Activated CD8-positive, alpha-beta T cell treated with anti-CD3 and anti-CD28 coated beads, Interleukin-2, amount 10 ng/mL, durations not matched to agents 7 days and 5 days (primary cell): Measurements from ENCODE around the gene SEMA5A. TPM values are rescaled to one million over a fixed set of nuclear protein-coding genes. Genes with fewer than 3 reads are reported as not detected.

Experiments
- ATAC-seq: fragments of 150-1000 bp; cut with Tn5 transposase; one replicate; pipeline ENCODE4 v1.10.0; 2021; ENCODE audit warnings: moderate library complexity
- CTCF ChIA-PET: fragments of 350-600 bp; sonication (Branson Sonifier 250); formaldehyde crosslinking; loops from one replicate; lab custom pipeline; 2021; ENCODE audit warnings: antibody characterized with exemption; lab: Charles Lee
- POLR2A ChIA-PET: fragments of 350-600 bp; sonication (Branson Sonifier 250); formaldehyde crosslinking; loops from one replicate; lab custom pipeline; 2021; ENCODE audit warnings: antibody characterized with exemption; lab: Charles Lee
- DNase-seq: peaks from one replicate; pipeline ENCODE4 v3.0.0-alpha.2; 2020
- H3K27ac Mint-ChIP-seq: one replicate; pipeline ENCODE4 v1.8.0; 2021; ENCODE audit warnings: mild to moderate bottlenecking, mixed read lengths
- H3K27me3 Mint-ChIP-seq: one replicate; pipeline ENCODE4 v1.8.0; 2021; ENCODE audit warnings: low read depth, mixed read lengths
- H3K36me3 Mint-ChIP-seq: one replicate; pipeline ENCODE4 v1.8.0; 2021; ENCODE audit warnings: low read depth, mixed read lengths
- H3K4me1 Mint-ChIP-seq: one replicate; pipeline ENCODE4 v1.8.0; 2021; ENCODE audit warnings: low read depth, mixed read lengths
- H3K4me3 Mint-ChIP-seq: one replicate; pipeline ENCODE4 v1.8.0; 2021; ENCODE audit warnings: mild to moderate bottlenecking, mixed read lengths
- H3K9me3 Mint-ChIP-seq: one replicate; pipeline ENCODE4 v1.8.0; 2022; ENCODE audit warnings: mixed read lengths; ENCODE audit not compliant: insufficient read depth
- total RNA-seq, 2 experiments: library from RNA; stranded (reverse); gene quantifications; one replicate each; pipeline ENCODE4 v1.2.3, GENCODE V29; 2021

Gene SEMA5A
- total RNA-seq, 2 experiments from 2014 or later, result not detected

DNA sequence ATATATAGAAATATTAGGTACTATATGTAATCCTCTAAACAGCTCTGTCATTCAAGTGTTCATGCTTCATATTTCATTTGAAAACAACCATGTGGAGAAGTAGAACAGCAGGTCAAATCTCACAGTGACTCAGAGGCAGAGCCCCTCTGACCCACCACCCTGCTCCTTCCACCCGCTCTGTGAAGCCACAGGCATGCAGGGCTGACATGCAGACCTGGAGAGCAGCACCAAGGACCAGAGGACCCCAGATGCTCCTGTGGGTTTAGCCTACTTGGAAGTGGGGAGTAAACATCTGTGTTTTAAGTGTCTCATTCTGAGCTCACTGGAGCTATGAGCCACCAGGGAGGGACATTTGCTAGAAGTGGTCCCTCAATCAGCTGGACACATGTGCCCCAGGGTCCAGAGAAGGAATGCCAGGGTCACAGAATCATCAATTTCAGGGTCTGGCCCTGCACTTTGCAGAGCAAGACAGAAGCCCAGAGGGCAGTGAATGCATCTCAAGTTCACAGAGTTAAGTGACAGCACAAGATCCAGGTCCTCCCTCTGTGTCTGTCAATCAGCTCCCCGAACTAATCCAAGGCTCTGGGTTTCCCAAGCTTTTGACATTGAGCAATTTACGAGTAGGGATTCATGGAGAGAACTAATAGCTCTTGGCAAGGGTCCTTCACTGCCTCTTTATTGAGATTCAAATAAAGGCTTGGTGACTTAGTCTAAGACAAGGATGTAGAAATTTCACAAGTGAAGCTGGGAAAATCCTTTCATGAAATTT lies 441.1 kb downstream of the SEMA5A start:
- POLR2A ChIA-PET, result no interaction called here
- Mint-ChIP-seq H3K27ac (no peak overlapping the region), H3K36me3 (no peaks in the 10 kb centered on the region), H3K4me1 (no peaks in the 10 kb centered on the region), H3K4me3 (no peak overlapping the region), H3K27me3 (no peaks in the 10 kb centered on the region), H3K9me3 (no peaks in the 10 kb centered on the region)
- DNase-seq (no peak), ATAC-seq (no peak)
- CTCF ChIA-PET, result interaction anchor here (1.9 kb wide), 1 partner anchor 11 kb away, joined by 4 read pairs; no protein-coding TSS in a partner anchor

GRCh38 chr5:9103290-9103689 lies 442.6 kb downstream of the SEMA5A start:
- ChIA-PET CTCF (interaction anchor here (1.9 kb wide), 1 partner anchor 13 kb away, joined by 4 read pairs; no protein-coding TSS in a partner anchor), POLR2A (no interaction called here)
- H3K27me3 Mint-ChIP-seq, result no peaks in the 10 kb centered on the region
- no peak overlapping the region for H3K4me3 Mint-ChIP-seq
- no peaks in the 10 kb centered on the region for H3K9me3 Mint-ChIP-seq
- ATAC-seq (no peak), DNase-seq (no peak)
- H3K36me3 Mint-ChIP-seq, result no peaks in the 10 kb centered on the region
- no peak overlapping the region for H3K27ac Mint-ChIP-seq
- no peaks in the 10 kb centered on the region for H3K4me1 Mint-ChIP-seq

DNA sequence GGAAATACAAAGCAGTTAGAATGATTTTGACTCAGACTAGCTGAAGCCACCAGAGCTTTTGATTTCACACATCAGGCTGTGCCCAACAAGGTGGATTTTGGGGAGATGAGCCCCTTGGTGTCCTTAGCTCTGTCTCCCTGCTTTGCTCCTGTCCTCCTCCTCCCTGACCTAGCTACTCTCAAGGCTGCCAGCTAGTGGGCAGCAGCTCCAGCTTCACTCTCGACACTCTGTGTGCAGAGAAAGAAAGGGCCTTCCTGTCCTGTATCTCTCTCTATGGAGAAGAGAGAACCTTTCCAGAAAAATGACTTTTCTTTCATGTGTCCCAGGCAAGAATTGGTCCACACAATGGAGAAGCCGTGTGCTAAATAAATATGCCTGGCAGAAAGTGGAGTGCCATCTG lies 446.2 kb downstream of the SEMA5A start:
- POLR2A ChIA-PET, result no interaction called here
- H3K27me3 Mint-ChIP-seq, result no peaks in the 10 kb centered on the region
- H3K27ac Mint-ChIP-seq, result no peak overlapping the region
- no peaks in the 10 kb centered on the region for H3K9me3 Mint-ChIP-seq
- ATAC-seq (no peak), DNase-seq (no peak)
- H3K4me1 Mint-ChIP-seq, result no peaks in the 10 kb centered on the region
- CTCF ChIA-PET, result no interaction called here
- no peak overlapping the region for H3K4me3 Mint-ChIP-seq
- H3K36me3 Mint-ChIP-seq, result no peaks in the 10 kb centered on the region

- ChIA-PET CTCF (no interaction called here), POLR2A (no interaction called here)
- DNase-seq, result no peak
- Mint-ChIP-seq H3K9me3 (no peaks in the 10 kb centered on the region), H3K27me3 (no peaks in the 10 kb centered on the region), H3K4me1 (no peaks in the 10 kb centered on the region), H3K27ac (no peak overlapping the region), H3K36me3 (no peaks in the 10 kb centered on the region), H3K4me3 (no peak overlapping the region)
- ATAC-seq, result no peak
These were observed 446.9 kb downstream of the SEMA5A start for GRCh38 chr5:9098990-9099389.

DNA sequence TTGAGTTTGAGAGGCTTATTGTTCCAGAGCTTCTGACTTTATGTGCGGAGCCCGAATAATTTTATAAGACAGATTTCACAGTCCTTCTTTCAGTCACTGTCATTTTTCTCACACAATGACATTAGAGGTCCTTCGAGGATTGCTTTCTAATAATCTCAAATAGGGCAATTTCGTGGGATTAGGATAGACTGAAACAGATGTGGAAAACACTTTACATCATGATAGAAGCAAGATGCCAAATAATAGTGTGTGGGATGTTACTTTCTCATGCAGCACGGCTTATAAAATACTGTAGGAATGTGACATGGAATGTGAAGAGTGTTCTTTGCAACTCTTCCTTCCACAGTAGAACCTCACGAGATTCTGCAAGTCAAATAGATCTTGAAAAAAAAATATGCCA lies 451.3 kb downstream of the SEMA5A start:
- Mint-ChIP-seq H3K27ac (no peak overlapping the region), H3K27me3 (no peaks in the 10 kb centered on the region), H3K4me3 (no peak overlapping the region), H3K9me3 (no peaks in the 10 kb centered on the region), H3K36me3 (no peaks in the 10 kb centered on the region), H3K4me1 (no peaks in the 10 kb centered on the region)
- ChIA-PET POLR2A (no interaction called here), CTCF (no interaction called here)
- no peak for ATAC-seq
- DNase-seq, result no peak

DNA sequence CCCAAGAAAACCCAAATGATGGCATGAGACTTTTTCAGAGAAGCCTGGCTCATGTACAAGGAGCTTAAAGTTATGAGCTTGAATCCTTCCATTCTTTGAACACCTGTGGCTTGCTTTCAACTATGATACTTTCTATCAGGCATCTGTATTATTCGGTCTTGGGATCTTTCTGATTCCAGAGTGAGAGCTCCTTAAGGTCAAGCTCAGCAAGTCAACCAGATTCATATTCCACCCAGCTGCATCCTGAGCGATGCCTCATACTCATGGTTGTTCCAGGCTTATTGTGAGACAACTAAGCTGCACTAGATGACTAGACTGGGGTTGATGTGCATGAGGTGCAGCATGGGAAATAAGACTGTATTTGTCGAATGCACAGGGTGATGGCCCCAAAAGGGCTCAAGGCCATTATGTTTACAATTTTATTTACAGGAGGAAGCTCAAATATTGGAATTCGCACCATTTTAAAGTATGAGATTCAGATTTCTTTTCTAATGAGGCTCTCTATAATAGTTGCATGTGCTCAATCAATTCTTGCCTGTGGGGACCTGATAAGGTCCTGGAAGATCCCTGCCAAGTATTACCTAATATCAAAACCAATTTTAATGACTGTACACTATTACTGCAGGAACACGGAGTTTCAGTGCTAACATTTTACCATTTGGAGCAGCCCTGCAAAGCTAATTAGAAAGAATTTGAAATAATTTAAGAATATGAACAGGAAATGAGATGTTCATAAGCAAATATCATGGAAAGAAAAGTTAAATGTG lies 453.8 kb downstream of the SEMA5A start:
- no peak overlapping the region for H3K27ac Mint-ChIP-seq
- H3K27me3 Mint-ChIP-seq, result no peaks in the 10 kb centered on the region
- DNase-seq (no peak), ATAC-seq (no peak)
- CTCF ChIA-PET, result no interaction called here
- POLR2A ChIA-PET, result no interaction called here
- no peaks in the 10 kb centered on the region for H3K4me1 Mint-ChIP-seq
- no peak overlapping the region for H3K4me3 Mint-ChIP-seq
- H3K9me3 Mint-ChIP-seq, result no peaks in the 10 kb centered on the region
- no peaks in the 10 kb centered on the region for H3K36me3 Mint-ChIP-seq

DNA sequence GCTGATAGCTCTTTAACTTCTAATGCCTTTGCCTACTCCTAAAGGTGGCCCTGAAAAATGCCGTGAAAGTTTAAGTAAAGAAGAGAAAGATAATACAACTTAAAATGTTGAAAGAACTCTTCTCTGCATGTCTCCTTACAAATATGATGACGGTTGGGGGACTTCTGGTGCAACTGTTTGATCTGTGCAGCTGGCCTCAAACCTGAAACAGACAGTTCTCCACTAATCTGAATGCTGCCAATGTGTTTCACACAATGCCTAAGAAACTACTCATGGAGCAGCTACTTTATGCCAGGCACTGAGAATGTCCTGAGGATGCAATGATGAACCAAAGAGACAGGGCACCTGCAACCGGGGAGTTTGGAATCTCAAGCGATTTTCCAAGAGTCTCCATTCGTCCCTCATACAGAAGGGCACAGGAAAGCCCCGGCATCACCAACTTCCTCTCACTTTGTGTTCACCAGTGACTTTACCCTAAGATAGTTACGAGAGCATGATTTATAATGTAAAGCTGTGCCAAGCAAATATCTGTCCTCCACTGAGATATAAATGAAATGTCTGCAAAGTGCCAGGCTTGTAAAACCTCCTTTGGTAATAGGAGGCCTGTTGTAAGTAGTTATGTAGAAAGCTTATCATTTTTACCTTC lies 455.4 kb downstream of the SEMA5A start:
- Mint-ChIP-seq H3K27me3 (no peaks in the 10 kb centered on the region), H3K4me1 (no peaks in the 10 kb centered on the region), H3K4me3 (no peak overlapping the region), H3K9me3 (no peaks in the 10 kb centered on the region), H3K27ac (no peak overlapping the region), H3K36me3 (no peaks in the 10 kb centered on the region)
- ChIA-PET CTCF (no interaction called here), POLR2A (no interaction called here)
- DNase-seq (no peak), ATAC-seq (no peak)

DNA sequence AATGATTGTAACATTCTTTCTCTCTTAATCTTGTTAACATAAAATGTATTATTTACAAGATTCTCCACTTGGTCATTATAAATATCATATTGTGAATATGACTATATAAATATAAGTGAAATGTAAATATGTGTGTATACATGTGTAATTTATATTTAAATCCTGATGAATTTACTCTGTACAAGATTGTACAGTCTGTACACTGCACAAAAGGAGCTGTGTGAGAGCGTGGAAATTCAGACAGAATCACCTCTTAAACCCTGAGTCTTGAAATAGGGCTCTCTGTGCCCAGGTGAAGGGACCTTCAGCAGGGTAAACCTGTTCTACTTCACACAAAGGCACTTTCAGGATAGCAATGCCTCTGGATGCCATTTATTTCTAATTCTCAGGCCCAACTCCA lies 456.0 kb downstream of the SEMA5A start:
- Mint-ChIP-seq H3K9me3 (no peaks in the 10 kb centered on the region), H3K36me3 (no peaks in the 10 kb centered on the region), H3K4me3 (no peak overlapping the region), H3K27ac (no peak overlapping the region), H3K4me1 (no peaks in the 10 kb centered on the region), H3K27me3 (no peaks in the 10 kb centered on the region)
- ATAC-seq (no peak), DNase-seq (no peak)
- ChIA-PET POLR2A (no interaction called here), CTCF (no interaction called here)

DNA sequence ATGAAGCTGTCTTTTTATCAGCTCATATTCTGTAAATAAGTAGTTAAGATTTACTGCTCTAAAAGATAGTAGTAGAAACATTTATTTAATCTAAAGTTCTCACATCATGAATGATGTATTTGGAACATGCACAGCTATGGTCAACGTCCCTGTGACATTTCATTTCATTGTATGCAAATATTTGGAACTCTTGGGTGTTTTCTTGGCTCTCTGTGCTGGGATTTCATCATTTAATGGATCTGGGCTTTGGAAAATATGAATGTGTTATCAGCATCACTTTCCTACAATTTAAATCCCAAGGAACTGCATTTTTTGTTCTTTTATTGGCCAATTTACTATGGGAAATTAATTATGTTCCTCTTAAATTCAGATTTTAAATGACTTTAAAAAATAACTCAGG lies 462.9 kb downstream of the SEMA5A start:
- ChIA-PET CTCF (no interaction called here), POLR2A (no interaction called here)
- DNase-seq (no peak), ATAC-seq (no peak)
- H3K4me3 Mint-ChIP-seq, result no peak overlapping the region
- peaks cover 8% of the 10 kb centered on the region for H3K9me3 Mint-ChIP-seq
- no peaks in the 10 kb centered on the region for H3K27me3 Mint-ChIP-seq
- no peaks in the 10 kb centered on the region for H3K4me1 Mint-ChIP-seq
- no peaks in the 10 kb centered on the region for H3K36me3 Mint-ChIP-seq
- no peak overlapping the region for H3K27ac Mint-ChIP-seq

GRCh38 chr5:9072701-9073100 lies 473.2 kb downstream of the SEMA5A start:
- H3K27ac Mint-ChIP-seq, result no peak overlapping the region
- ATAC-seq (no peak), DNase-seq (no peak)
- H3K27me3 Mint-ChIP-seq, result no peaks in the 10 kb centered on the region
- POLR2A ChIA-PET, result no interaction called here
- H3K4me3 Mint-ChIP-seq, result no peak overlapping the region
- no peaks in the 10 kb centered on the region for H3K4me1 Mint-ChIP-seq
- H3K9me3 Mint-ChIP-seq, result no peaks in the 10 kb centered on the region
- CTCF ChIA-PET, result no interaction called here
- H3K36me3 Mint-ChIP-seq, result no peaks in the 10 kb centered on the region

DNA sequence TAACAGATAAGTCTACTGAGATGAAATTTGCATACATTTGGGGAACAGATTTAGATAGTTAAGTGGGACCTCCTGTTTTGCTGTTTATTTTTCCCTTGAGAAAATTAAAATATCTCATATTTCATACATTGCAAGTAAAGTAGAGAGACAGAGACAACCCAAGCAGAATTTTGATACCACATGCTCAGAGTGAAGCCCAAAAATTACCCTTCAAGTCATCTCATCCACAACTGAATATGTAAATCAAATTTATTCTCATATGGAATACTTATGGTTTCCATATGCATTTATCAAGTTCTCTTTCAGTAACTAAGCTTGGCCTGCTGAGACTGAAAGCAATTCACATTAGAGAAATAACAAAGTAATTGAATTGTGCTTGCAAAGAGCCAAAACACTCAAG lies 474.4 kb downstream of the SEMA5A start:
- POLR2A ChIA-PET, result no interaction called here
- no peak for ATAC-seq

GRCh38 chr5:9071074-9071473 lies 474.8 kb downstream of the SEMA5A start:
- Mint-ChIP-seq H3K4me1 (no peaks in the 10 kb centered on the region), H3K27me3 (no peaks in the 10 kb centered on the region), H3K9me3 (no peaks in the 10 kb centered on the region), H3K36me3 (no peaks in the 10 kb centered on the region), H3K4me3 (no peak overlapping the region), H3K27ac (no peak overlapping the region)
- no peak for ATAC-seq
- ChIA-PET CTCF (no interaction called here), POLR2A (no interaction called here)
- DNase-seq, result no peak

More for the DNA sequence above, 474.4 kb downstream of the SEMA5A start:
- no peaks in the 10 kb centered on the region for H3K4me1 Mint-ChIP-seq
- no peaks in the 10 kb centered on the region for H3K27me3 Mint-ChIP-seq
- no peaks in the 10 kb centered on the region for H3K9me3 Mint-ChIP-seq
- no peak overlapping the region for H3K4me3 Mint-ChIP-seq
- CTCF ChIA-PET, result no interaction called here
- no peaks in the 10 kb centered on the region for H3K36me3 Mint-ChIP-seq
- no peak for DNase-seq
- no peak overlapping the region for H3K27ac Mint-ChIP-seq
